Spleen (tissue), 11 donors: ENCODE data around the gene SLC19A2. TPM values are rescaled to one million over a fixed set of nuclear protein-coding genes. Genes with fewer than 3 reads are reported as not detected.

Source experiments
- DNase-seq: peaks from one replicate; pipeline ENCODE4 v3.0.0-alpha.2; 2020
- H3K27ac ChIP-seq, 8 donors: fragments of 200-600 bp; sonication (generic) in 7 of 8; 1 replicate in 4 of 8; 2 replicates in 4 of 8; pipeline versions ENCODE4 v1.5.0 to v1.8.0; 2016 to 2021; ENCODE audit warnings: inconsistent platforms in 4 of 8, mild to moderate bottlenecking in 4 of 8, moderate library complexity in 1 of 8
- H3K27me3 ChIP-seq, 7 donors: fragments of 200-600 bp; sonication (generic) in 6 of 7; replicated peaks in 1 of 7; 1 replicate in 4 of 7; 2 replicates in 3 of 7; pipeline versions ENCODE4 v1.5.0 to v1.8.0; 2016 to 2021; ENCODE audit warnings: inconsistent platforms in 3 of 7, mild to moderate bottlenecking in 1 of 7
- H3K36me3 ChIP-seq, 6 donors: fragments of 200-600 bp; sonication (generic) in 5 of 6; 1 replicate in 4 of 6; 2 replicates in 2 of 6; pipeline versions ENCODE4 v1.5.0 to v1.8.0; 2016 to 2021; ENCODE audit warnings: inconsistent platforms in 2 of 6
- H3K4me1 ChIP-seq, 6 donors: fragments of 200-600 bp; sonication (generic) in 5 of 6; 1 replicate in 3 of 6; 2 replicates in 3 of 6; pipeline versions ENCODE4 v1.5.0 to v1.8.0; 2016 to 2021; ENCODE audit warnings: inconsistent platforms in 3 of 6
- H3K4me3 ChIP-seq, 8 donors: fragments of 200-600 bp; sonication (generic) in 7 of 8; 1 replicate in 4 of 8; 2 replicates in 4 of 8; pipeline versions ENCODE4 v1.5.0 to v1.8.0; 2016 to 2021; ENCODE audit warnings: inconsistent platforms in 4 of 8, mild to moderate bottlenecking in 4 of 8, moderate library complexity in 2 of 8
- H3K9me3 ChIP-seq, 8 donors: fragments of 200-600 bp; sonication (generic) in 7 of 8; 1 replicate in 4 of 8; 2 replicates in 4 of 8; pipeline versions ENCODE4 v1.5.0 to v1.8.0; 2016 to 2021; ENCODE audit warnings: inconsistent platforms in 4 of 8
- CTCF ChIP-seq, 11 experiments: fragments of 200-600 bp in 7 of 11; fragments of 450-650 bp in 4 of 11; sonication (generic) in 4 of 11; IDR thresholded peaks in 8 of 11; conservative IDR thresholded peaks in 3 of 11; 1 replicate in 7 of 11; 2 replicates in 4 of 11; pipeline versions ENCODE4 v1.4.0 to v1.8.0; 2016 to 2021; ENCODE audit warnings: antibody characterized with exemption in 11 of 11, inconsistent platforms in 4 of 11, mild to moderate bottlenecking in 1 of 11
- POLR2A ChIP-seq, 3 donors: fragments of 450-650 bp; IDR thresholded peaks; one replicate each; pipeline ENCODE4 v1.5.1; 2017; ENCODE audit warnings: antibody characterized with exemption in 3 of 3, mild to moderate bottlenecking in 1 of 3
- POLR2AphosphoS5 ChIP-seq, 3 donors: sonication (generic); formaldehyde crosslinking; IDR thresholded peaks; one replicate each; pipeline ENCODE4 v1.5.1; 2017; ENCODE audit warnings: antibody characterized with exemption in 3 of 3
- WGBS, 5 donors: extraction: QIAGEN DNeasy Blood & Tissue Kit in 3 of 5; methylation state at CpG; one replicate each; pipeline versions ENCODE4 v1.1.5 to v1.1.7; 2013 to 2018; 5-methylcytosine and 5-hydroxymethylcytosine counted together
- intact Hi-C: fragments of 100-400 bp; cut with DNase I; formaldehyde crosslinking; loops from one replicate; pipeline ENCODE4 v1.15.0; 2023; ENCODE audit warnings: low total_unique reads
- polyA plus RNA-seq, 3 donors: library from polyadenylated mRNA; stranded (reverse); fragments of 200-250 nt; gene quantifications; one replicate each; pipeline ENCODE4 v1.2.1, GENCODE V29; 2013
- total RNA-seq, 7 donors: library from RNA; depleted of rRNA in 3 of 7; stranded (reverse); fragments of >200 nt in 3 of 7; fragmentation: NEBNext Ultra II Directional in 4 of 7; extraction: Animal tissue kit (Norgen Biotek cat#: 25700) in 4 of 7; gene quantifications; one replicate each; pipeline versions ENCODE4 v1.1.0 to v1.2.1, GENCODE V29; 2016 to 2021
- donor health status: healthy with polysubstance abuse.
- donor health status: DM: no; HTN: no; CAD: no; lungs with moderate emphysema.
- donor health status: DM: no; HTN: no; CAD: no.
- donor health status: Bipolar disorder and iron deficiency.
- donor health status: healthy.
- donor health status: DM: no; HTN: no; CAD: no.
- donor health status: DM: yes; HTN: yes; CAD: no.

The SLC19A2 gene
- total and polyA plus RNA-seq, 10 donors = 2.0 to 6.7 (median 3.6) TPM

GRCh38 chr1:169491845-169492281 is 6.1 kb upstream of the SLC19A2 start:
- 68 to 83% (median 78%) methylated on average over 3 of the region's 3 CpGs for WGBS, 5 donors
- Histone ChIP-seq H3K27ac (no peak overlapping the region), H3K9me3 (no peaks in the 10 kb centered on the region), H3K27me3 (no peaks in the 10 kb centered on the region), H3K4me3 (no peak overlapping the region), H3K36me3 (no peaks in the 10 kb centered on the region), H3K4me1 (peaks cover 0 to 7% (median 4%) of the 10 kb centered on the region in 6 donors)
- no peak for TF ChIP-seq POLR2A (IDR thresholded peaks at IDR 0.05)
- TF ChIP-seq CTCF (IDR thresholded peaks at IDR 0.05 in 8 of 11, conservative IDR thresholded peaks at IDR 0.05 in 3 of 11) = no peak
- no peak for TF ChIP-seq POLR2AphosphoS5 (IDR thresholded peaks at IDR 0.05)
- peak; percentile 48 for DNase-seq
- intact Hi-C loops = no loop called here

GRCh38 chr1:169488157-169488556 is 2.4 kb upstream of the SLC19A2 start:
- H3K27me3 ChIP-seq = no peaks in the 10 kb centered on the region
- no peaks in the 10 kb centered on the region for H3K9me3 ChIP-seq
- TF ChIP-seq POLR2A (IDR thresholded peaks at IDR 0.05) (no peak), POLR2AphosphoS5 (IDR thresholded peaks at IDR 0.05) (no peak), CTCF (IDR thresholded peaks at IDR 0.05 in 8 of 11, conservative IDR thresholded peaks at IDR 0.05 in 3 of 11) (no peak)
- H3K27ac ChIP-seq = no peak overlapping the region
- 57 to 82% (median 74%) methylated on average over 4 of the region's 4 CpGs for WGBS, 5 donors
- intact Hi-C loops = no loop called here
- H3K4me3 ChIP-seq = no peak overlapping the region
- no peaks in the 10 kb centered on the region for H3K36me3 ChIP-seq
- H3K4me1 ChIP-seq = peaks cover 13 to 37% (median 25%) of the 10 kb centered on the region in 6 donors
- no peak for DNase-seq

GRCh38 chr1:169487561-169487960 is 1.8 kb upstream of the SLC19A2 start:
- 92 to 96% (median 94%) methylated on average over 16 of the region's 16 CpGs for WGBS, 5 donors
- no peak for TF ChIP-seq POLR2A (IDR thresholded peaks at IDR 0.05)
- TF ChIP-seq POLR2AphosphoS5 (IDR thresholded peaks at IDR 0.05) = no peak
- TF ChIP-seq CTCF (IDR thresholded peaks at IDR 0.05 in 8 of 11, conservative IDR thresholded peaks at IDR 0.05 in 3 of 11) = no peak
- peaks cover 13 to 40% (median 25%) of the 10 kb centered on the region in 6 donors for H3K4me1 ChIP-seq
- H3K36me3 ChIP-seq = no peaks in the 10 kb centered on the region
- no peaks in the 10 kb centered on the region for H3K27me3 ChIP-seq
- H3K4me3 ChIP-seq = no peak overlapping the region
- intact Hi-C loops = no loop called here
- no peak for DNase-seq
- H3K9me3 ChIP-seq = no peaks in the 10 kb centered on the region
- no peak overlapping the region for H3K27ac ChIP-seq

GRCh38 chr1:169487133-169487532 is 1.4 kb upstream of the SLC19A2 start:
- TF ChIP-seq POLR2AphosphoS5 (IDR thresholded peaks at IDR 0.05) (no peak), CTCF (IDR thresholded peaks at IDR 0.05 in 8 of 11, conservative IDR thresholded peaks at IDR 0.05 in 3 of 11) (no peak)
- H3K9me3 ChIP-seq = no peaks in the 10 kb centered on the region
- H3K4me3 ChIP-seq = peak overlapping the region in 2 of 8 donors; percentile 84 to 90
- no peak for DNase-seq
- WGBS, 5 donors = 71 to 85% (median 72%) methylated on average over 5 of the region's 5 CpGs
- H3K4me1 ChIP-seq = peaks cover 13 to 40% (median 25%) of the 10 kb centered on the region in 6 donors
- H3K27me3 ChIP-seq = no peaks in the 10 kb centered on the region
- intact Hi-C loops = no loop called here
- H3K27ac ChIP-seq = no peak overlapping the region
- no peaks in the 10 kb centered on the region for H3K36me3 ChIP-seq
